Stimulated activated naive CD8-positive, alpha-beta T cell treated with anti-CD3 and anti-CD28 coated beads, Interleukin-15, Interleukin-2, amounts not matched to agents 100 U/mL and 50 U/mL, for 24 hours (primary cell): Measurements from ENCODE around the gene CNTD1.

Experiments
- ATAC-seq: fragments of 150-1000 bp; cut with Tn5 transposase; one replicate; pipeline ENCODE4 v1.10.0; 2021
- DNase-seq: peaks from one replicate; pipeline ENCODE4 v3.0.0; 2021

CNTD1 gene

DNA sequence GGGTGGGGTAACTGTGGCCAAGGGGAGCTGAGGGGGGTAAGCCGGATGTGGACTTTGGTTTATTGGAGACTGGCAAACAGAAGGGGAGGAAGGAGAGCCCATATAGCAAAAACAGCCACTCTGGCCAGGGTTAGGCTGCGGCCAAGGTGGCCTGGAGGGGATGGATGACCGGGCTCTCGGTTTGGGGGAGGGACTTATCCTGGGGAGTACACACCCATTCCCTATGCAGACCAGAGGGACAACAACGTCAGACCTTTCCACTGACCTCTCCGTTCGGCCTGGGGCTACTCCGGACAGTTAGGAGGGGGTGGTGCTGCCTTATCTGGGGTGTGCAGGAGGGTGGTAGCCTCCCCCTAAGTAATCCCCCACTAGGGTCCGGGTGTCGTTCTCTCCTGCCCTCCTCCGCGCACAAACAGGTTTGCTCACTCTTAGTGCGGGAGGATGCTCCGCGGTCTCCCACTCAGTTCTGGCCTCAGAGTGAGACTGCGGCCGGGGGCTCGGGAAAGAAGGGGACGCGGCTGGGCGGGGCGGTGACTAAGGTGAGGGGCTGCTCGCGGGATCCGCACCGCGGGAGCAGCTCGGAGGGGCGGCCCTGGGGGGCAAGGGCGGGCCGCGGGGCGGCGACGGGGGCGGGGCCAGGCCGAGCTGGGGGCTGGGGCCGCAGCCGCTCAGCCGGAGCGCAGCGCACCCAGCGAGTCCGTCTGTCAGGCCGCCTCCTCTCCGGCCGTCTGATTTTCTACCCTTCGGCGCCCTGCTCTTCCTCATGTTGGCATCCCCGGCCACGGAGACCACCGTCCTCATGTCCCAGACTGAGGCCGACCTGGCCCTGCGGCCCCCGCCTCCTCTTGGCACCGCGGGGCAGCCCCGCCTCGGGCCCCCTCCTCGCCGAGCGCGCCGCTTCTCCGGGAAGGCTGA lies 18.5 kb upstream of the CNTD1 start, which contains the start of gene WNK4:
TSS of gene WNK4 (plus strand) at position 675 of the 915 bp plus-strand sequence. CDS start at position 764, 89 bp downstream.
- DNase-seq (no peak), ATAC-seq (no peak)

- ATAC-seq (no peak), DNase-seq (no peak)
Measured at GRCh38 chr17:42780851-42781638, 17.6 kb upstream of the CNTD1 start.

- no peak for DNase-seq
- no peak for ATAC-seq
Measured at GRCh38 chr17:42781639-42782165, 17.0 kb upstream of the CNTD1 start.

GRCh38 chr17:42782166-42783061 lies 16.2 kb upstream of the CNTD1 start:
- ATAC-seq (no peak), DNase-seq (no peak)

- ATAC-seq (no peak), DNase-seq (no peak)
Measured at GRCh38 chr17:42783062-42783790, 15.4 kb upstream of the CNTD1 start.

GRCh38 chr17:42783791-42784138 lies 14.9 kb upstream of the CNTD1 start:
- no peak for DNase-seq
- no peak for ATAC-seq

DNA sequence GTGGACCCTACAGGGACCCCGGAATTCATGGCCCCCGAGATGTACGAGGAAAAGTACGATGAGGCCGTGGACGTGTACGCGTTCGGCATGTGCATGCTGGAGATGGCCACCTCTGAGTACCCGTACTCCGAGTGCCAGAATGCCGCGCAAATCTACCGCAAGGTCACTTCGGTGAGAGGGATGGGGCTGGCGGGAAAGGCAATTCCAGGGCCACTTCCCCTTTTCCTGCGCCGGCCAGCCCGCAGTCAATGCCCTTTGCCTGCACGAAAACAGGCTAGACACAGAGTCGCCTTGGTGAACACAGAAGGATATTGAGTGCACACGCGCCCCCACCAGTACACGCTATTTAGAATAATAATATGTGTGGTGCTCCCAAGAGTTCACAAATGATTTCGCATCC lies 14.3 kb upstream of the CNTD1 start:
- ATAC-seq = no peak
- DNase-seq = no peak

DNA sequence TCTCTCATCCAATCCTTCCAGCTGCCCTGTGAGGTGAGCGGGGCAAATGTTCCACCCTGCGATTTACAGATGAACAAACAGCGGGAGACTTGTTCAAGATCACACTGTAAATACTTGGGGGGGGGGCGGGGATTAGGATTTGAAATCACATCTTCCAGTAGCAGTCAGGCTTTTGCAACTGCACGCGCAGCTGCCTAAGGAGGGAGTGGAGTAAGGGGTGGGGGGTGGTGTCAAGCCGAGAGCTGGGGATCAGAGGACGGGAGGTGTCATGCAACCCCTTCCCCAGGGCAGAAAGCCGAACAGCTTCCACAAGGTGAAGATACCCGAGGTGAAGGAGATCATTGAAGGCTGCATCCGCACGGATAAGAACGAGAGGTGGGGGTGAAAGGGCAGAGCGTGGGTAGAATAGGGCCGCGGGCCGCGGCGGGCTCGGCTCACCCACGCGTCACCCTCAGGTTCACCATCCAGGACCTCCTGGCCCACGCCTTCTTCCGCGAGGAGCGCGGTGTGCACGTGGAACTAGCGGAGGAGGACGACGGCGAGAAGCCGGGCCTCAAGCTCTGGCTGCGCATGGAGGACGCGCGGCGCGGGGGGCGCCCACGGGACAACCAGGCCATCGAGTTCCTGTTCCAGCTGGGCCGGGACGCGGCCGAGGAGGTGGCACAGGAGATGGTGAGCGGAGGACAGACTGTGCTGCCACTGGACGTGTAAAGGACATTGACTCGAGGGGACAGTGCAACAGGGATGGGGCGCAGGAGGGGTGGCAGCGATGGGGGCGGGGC lies 13.7 kb upstream of the CNTD1 start:
- ATAC-seq (no peak), DNase-seq (no peak)

- ATAC-seq (no peak), DNase-seq (no peak)
Measured at GRCh38 chr17:42787266-42787665, 11.4 kb upstream of the CNTD1 start.

DNA sequence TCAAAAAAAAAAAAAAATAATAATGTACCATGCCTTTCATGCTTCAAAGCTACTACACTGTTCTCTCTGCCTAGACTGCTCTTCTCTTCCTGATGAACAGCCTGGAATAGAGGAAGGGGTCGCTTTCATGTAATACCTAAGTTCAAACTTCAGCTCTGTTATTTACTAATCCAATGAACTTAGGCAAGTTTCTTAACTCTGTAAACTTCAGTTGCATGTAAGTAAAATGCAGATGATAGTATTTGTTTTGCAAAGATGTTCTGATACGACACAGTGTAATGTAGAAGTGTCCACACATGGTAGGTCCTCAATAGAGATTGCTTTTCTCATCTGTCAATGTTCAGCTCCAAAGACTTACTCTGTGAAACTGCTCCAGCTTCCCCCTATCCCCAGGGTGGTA lies 6.7 kb upstream of the CNTD1 start:
- no peak for ATAC-seq
- DNase-seq = no peak

DNA sequence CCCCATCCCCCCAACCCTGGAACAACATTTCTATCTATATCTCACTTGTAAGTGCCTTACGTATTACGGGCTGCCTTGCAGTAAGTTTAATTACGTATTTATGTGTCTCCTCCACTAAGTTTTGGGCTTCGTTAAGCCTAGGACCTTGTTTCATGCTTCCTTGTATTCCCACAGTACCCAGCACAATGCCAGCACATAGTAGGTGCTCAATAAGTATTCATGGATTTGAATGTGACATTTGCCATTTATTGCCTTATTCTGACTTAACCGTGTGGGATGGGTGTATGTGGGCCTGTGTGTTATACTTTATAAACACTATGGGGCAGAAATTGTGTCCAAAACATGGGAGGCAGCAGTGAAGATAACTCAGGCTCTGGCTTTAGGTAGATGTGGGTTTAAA lies 6.1 kb upstream of the CNTD1 start:
- ATAC-seq (no peak), DNase-seq (no peak)

GRCh38 chr17:42795061-42795460 lies 3.6 kb upstream of the CNTD1 start:
- ATAC-seq = no peak
- DNase-seq = no peak

DNA sequence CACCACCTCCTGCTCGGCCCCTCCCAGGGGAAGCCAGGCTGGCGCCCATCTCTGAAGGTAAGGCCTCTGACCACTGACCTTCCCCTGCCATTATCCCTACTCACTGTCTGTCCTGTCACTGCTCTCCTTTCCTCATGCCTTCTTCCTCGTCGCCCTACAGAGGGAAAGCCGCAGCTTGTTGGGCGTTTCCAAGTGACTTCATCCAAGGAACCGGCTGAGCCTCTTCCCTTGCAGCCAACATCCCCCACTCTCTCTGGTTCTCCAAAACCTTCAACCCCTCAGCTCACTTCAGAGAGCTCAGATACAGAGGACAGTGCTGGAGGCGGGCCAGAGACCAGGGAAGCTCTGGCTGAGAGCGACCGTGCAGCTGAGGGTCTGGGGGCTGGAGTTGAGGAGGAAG lies 3.2 kb upstream of the CNTD1 start:
- DNase-seq = no peak

GRCh38 chr17:42796066-42796758 lies 2.4 kb upstream of the CNTD1 start:
- DNase-seq (no peak), ATAC-seq (no peak)

More for the DNA sequence above, 3.2 kb upstream of the CNTD1 start:
- no peak for ATAC-seq

DNA sequence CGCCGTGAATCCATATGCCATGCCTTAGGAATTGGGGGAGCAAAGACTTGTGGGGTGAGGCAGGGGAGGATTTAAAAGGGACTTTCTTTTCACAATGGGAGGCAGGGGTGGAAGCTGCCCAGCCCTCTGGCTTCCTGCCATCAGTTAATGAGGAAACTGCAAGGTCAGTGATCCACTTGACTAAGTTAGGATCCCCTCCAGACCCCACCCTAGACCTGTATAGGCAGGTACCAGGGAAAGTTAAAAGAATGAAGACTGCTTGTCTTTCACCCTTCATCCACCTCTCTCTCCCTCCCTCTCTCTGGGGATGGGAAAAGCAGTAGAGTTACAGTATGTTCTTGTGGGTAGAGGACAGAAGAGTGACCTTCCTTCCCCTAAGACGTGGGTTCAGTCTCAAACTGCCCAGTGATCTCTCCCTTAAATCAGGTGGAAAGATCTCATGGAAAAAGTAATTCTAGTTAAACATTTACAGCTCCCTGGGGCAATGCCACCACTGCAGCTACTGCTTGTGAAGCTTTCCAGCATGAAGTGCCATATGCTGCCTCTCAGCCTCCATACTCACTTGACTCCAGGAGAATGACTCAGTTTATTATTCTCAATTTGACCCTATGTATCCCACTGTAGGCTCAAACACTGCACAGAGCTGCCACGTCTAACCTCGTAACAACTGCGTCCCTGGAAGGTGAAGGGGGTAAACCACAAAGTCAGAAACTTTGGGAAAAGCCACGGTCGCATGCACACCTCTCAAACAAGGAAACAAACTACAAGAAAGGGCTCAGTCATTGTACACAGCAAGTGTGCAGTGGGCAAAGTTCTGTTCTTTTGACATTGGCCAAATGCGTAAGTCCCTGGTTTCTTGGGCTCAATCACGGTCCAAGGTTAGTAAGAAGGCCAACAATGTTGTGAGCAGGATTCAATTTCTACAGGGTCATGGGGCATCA lies 1.3 kb upstream of the CNTD1 start:
- ATAC-seq (no peak), DNase-seq (no peak)

DNA sequence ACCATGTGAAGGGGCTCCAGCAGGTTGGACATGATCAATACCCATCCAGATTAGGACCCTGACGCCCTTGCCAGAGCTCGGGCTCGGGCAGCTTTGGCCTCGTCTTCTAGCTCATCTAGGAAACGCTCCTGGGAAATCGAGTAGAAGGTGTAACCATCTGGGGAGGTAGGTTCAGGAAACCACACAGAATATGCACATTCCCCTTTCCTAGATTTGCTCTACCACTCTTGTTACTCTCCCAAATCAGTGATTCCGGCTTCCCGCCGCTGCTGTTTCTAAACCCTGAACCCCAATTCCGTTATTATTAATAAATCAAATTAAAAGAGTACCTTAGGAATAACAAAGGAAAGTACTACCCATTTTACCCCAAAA lies 664 bp upstream of the CNTD1 start:
- DNase-seq = no peak
- ATAC-seq = no peak

- DNase-seq (no peak), ATAC-seq (no peak)
Measured at GRCh38 chr17:42803074-42803883, 4.6 kb downstream of the CNTD1 start.

DNA sequence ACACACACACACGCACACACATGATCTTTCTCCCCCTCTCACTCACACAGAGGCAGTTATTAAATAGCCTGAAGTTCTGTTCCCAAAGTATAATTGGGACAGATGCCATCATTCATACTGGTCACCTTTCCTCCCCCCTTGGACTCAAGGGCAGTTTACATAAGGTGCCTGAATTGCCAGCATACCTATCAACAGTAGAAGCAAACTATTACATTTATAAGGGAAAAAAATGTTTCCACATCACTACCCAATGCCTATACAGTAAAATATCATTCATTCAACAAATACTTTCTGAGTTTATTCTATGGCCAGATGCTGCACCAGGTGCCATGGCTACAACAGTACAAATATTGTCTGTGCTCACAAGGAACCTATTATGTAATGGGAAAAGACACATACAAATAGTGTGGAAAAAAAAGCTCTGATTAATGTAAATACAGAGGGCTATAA lies 6.3 kb downstream of the CNTD1 start:
- no peak for DNase-seq
- ATAC-seq = no peak
